ENCODE results near the gene TMEM190. TPM values are rescaled to one million over a fixed set of nuclear protein-coding genes. Genes with fewer than 3 reads are reported as not detected.

TMEM190 gene
- polyA plus RNA-seq, 1 experiment: 1.3 TPM

DNA sequence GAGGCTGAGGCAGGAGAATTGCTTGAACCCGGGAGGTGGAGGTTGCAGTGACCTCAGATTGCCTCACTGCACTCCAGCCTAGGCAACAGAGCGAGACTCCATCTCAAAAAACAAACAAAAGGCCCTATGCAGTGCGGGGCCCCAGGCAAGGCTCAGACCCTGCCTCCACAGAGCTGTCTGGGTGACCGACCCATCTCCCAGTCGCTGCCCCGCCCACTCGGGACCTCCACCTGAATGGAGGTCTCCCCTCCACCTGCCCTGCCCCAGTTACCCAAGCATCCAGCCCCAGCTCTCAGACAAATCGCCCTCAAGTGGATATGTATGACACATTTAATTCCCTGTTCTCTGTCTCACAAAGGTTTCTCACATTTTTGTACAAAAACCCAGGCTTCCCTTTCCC lies 11.4 kb upstream of the TMEM190 start:
- CTCF ChIA-PET: interaction anchor here (1.2 kb wide), 1 partner anchor 21 kb away, joined by 3 read pairs; no protein-coding TSS in a partner anchor
- no peak overlapping the region for H3K4me3 ChIP-seq (ENCODE audit: low read depth, low read length)
- TF ChIP-seq, protein P1, sequence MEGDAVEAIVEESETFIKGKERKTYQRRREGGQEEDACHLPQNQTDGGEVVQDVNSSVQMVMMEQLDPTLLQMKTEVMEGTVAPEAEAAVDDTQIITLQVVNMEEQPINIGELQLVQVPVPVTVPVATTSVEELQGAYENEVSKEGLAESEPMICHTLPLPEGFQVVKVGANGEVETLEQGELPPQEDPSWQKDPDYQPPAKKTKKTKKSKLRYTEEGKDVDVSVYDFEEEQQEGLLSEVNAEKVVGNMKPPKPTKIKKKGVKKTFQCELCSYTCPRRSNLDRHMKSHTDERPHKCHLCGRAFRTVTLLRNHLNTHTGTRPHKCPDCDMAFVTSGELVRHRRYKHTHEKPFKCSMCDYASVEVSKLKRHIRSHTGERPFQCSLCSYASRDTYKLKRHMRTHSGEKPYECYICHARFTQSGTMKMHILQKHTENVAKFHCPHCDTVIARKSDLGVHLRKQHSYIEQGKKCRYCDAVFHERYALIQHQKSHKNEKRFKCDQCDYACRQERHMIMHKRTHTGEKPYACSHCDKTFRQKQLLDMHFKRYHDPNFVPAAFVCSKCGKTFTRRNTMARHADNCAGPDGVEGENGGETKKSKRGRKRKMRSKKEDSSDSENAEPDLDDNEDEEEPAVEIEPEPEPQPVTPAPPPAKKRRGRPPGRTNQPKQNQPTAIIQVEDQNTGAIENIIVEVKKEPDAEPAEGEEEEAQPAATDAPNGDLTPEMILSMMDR (IDR thresholded peaks at IDR 0.05; ENCODE audit: insufficient read depth, low read depth, low read length): no peak
- no peaks in the 10 kb centered on the region for H3K27me3 ChIP-seq (ENCODE audit: control insufficient read depth, insufficient read depth, low read length)
- POLR2A ChIA-PET: no interaction called here
- no peaks in the 10 kb centered on the region; the same call in 1 of the 2 replicates for H3K36me3 ChIP-seq (ENCODE audit: control insufficient read depth, insufficient read depth, low read length)
- DNase-seq (ENCODE audit: low read depth): no peak

DNA sequence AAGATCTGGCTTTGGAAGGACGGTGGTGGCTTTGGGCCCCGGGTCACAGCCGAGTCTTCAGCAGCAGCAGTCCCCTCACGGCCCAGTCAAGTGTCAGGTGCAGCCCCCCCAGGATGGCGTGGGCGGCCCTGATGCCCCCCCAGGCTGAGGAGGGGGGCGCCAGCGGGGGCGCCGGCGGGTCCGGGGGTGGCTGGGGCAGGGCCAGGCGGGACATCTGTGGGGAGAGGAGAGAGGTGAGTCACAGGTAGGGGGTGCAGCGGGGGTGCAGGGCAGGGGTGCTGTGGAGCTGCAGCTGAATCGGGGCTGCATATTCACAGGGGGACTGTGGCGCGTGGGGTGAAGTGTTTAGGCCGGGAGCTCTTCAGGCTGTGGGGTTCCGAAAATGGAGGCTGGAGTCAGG lies 10.7 kb upstream of the TMEM190 start:
- CTCF ChIA-PET: no interaction called here

DNA sequence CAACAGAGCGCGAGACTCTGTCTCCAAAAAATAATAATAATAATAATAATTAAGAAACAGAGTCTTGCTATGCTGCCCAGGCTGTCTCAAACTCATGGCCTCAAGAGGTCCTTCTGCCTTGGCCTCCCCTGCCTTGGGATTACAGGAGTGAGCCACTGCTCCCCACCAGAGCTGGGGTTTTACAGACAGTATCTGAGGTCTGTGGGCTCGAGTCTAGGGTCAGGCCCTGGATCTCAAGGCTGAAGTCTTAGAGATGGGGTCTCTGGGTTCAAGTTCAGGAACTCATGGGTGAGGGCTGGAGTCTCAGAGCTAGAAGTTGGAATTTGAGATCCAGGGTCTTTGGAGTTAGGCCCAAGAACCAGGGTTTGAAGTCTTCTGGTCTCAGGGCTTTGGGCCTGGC lies 9.8 kb upstream of the TMEM190 start:
- TF ChIP-seq, protein P1 (IDR thresholded peaks at IDR 0.05; ENCODE audit: insufficient read depth, low read depth, low read length): no peak
- no peaks in the 10 kb centered on the region for H3K27me3 ChIP-seq (ENCODE audit: control insufficient read depth, insufficient read depth, low read length)
- no peak overlapping the region for H3K4me3 ChIP-seq (ENCODE audit: low read depth, low read length)
- ChIA-PET POLR2A (interaction anchor here (1.1 kb wide), 1 partner anchor 27 kb away, joined by 3 read pairs; the partner anchor contains the start of gene KMT5C), CTCF (no interaction called here)
- no peaks in the 10 kb centered on the region; the same call in 1 of the 2 replicates for H3K36me3 ChIP-seq (ENCODE audit: control insufficient read depth, insufficient read depth, low read length)
- DNase-seq (ENCODE audit: low read depth): no peak

More for the DNA sequence above, 10.7 kb upstream of the TMEM190 start:
- POLR2A ChIA-PET: interaction anchor here (1.1 kb wide), 1 partner anchor 26 kb away, joined by 3 read pairs; the partner anchor contains the start of gene KMT5C
- TF ChIP-seq, protein P1 (IDR thresholded peaks at IDR 0.05; ENCODE audit: insufficient read depth, low read depth, low read length): no peak
- Histone ChIP-seq H3K4me3 (ENCODE audit: low read depth, low read length) (no peak overlapping the region), H3K36me3 (ENCODE audit: control insufficient read depth, insufficient read depth, low read length) (no peaks in the 10 kb centered on the region; the same call in 1 of the 2 replicates), H3K27me3 (ENCODE audit: control insufficient read depth, insufficient read depth, low read length) (no peaks in the 10 kb centered on the region)
- DNase-seq (ENCODE audit: low read depth): no peak

DNA sequence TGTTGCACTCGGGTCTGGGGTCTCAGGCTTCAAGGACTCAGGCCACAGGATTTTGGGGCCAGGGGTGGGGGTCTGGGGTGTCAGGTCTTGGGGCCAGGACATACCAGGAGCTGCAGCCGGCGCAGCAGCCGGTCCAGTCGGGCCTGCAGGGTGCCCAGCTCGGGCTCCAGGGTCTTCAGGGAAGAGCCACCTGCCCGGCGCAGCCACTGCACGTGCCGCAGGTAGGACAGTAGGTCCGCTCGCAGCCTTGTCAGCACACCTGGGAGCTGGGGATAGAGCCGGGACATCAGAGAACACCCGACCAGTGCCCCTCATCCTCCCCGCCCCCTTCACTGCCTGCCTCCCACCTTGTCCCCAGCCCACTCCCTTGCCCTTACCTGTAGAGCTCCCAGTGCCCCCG lies 8.5 kb upstream of the TMEM190 start:
- no peak for DNase-seq (ENCODE audit: low read depth)
- CTCF ChIA-PET: interaction anchor here (1.4 to 2.5 kb wide), 3 partner anchors 13 to 76 kb away, joined by 3 to 15 read pairs (median 5); partner anchors contain the start of gene COX6B2
- Histone ChIP-seq H3K4me3 (ENCODE audit: low read depth, low read length) (peak overlapping the region; percentile 73), H3K27me3 (ENCODE audit: control insufficient read depth, insufficient read depth, low read length) (no peaks in the 10 kb centered on the region), H3K36me3 (ENCODE audit: control insufficient read depth, insufficient read depth, low read length) (no peaks in the 10 kb centered on the region; the same call in 1 of the 2 replicates)
- POLR2A ChIA-PET: no interaction called here
- TF ChIP-seq, protein P1 (IDR thresholded peaks at IDR 0.05; ENCODE audit: insufficient read depth, low read depth, low read length): no peak

DNA sequence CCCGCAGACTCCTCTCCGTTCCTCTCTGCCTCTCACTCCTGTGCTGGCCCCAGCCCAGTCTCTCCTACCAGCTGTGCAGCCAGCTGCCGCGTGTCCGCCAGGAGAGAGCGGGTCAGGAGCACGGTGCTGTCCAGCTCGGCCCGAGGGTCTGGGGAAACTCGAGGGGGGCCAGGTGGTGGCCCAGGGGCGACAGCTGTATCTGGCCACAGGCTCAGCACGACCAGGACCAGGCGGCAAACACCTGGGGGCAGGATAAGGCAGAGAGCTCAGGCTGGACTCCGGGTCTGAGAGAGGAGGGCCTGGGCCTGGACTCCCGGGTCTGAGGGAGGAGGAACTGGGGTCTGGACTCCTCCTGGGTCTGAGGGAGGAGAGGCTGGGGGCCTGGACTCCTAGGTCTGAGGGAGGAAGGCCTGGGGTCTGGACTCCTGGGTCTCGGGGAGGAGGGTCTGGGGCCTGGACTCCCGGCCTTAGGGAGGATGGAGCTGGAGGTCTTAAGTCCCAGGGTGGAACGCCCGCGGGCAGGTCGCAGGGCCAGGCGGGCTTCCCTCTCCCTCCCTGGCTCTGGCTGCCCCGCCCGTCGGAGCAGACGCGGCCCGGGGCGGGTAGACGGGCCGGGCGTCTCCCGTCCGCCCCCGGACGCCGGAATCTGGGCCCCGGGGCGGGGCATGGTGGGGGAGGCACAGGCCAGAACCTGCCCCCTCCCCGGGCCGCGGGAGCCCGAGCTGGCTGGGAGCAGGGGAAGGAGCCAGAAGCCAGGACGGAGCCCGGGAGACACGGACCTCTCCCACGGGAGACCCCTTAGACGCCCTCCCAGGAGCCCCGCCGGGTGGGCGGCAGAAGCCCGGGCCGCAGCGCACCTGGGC lies 7.7 kb upstream of the TMEM190 start:
- Histone ChIP-seq H3K36me3 (ENCODE audit: control insufficient read depth, insufficient read depth, low read length) (no peaks in the 10 kb centered on the region; the same call in 1 of the 2 replicates), H3K27me3 (ENCODE audit: control insufficient read depth, insufficient read depth, low read length) (no peaks in the 10 kb centered on the region), H3K4me3 (ENCODE audit: low read depth, low read length) (peak overlapping the region; percentile 73)
- no peak for DNase-seq (ENCODE audit: low read depth)
- ChIA-PET POLR2A (interaction anchor here (0.6 to 1.8 kb wide), 2 partner anchors 30 to 36 kb away, joined by 4 to 6 read pairs; partner anchors contain the start of gene KMT5C), CTCF (interaction anchor here (0.6 to 2.5 kb wide), 4 partner anchors 14 to 237 kb away, joined by 3 to 15 read pairs (median 4); partner anchors contain the start of gene COX6B2)
- TF ChIP-seq, protein P1 (IDR thresholded peaks at IDR 0.05; ENCODE audit: insufficient read depth, low read depth, low read length): no peak
